ENCODE measurements around the gene SOCS7. TPM values are rescaled to one million over a fixed set of nuclear protein-coding genes. Genes with fewer than 3 reads are reported as not detected.

Gene SOCS7
- total and polyA plus RNA-seq, 2 donors (not counting 1 experiment from before 2014, with no cell fraction given), result 9.4 to 20.8 TPM

GRCh38 chr17:38328620-38329019 lies 23.0 kb upstream of the SOCS7 start:
- POLR2A ChIA-PET, result no interaction called here

DNA sequence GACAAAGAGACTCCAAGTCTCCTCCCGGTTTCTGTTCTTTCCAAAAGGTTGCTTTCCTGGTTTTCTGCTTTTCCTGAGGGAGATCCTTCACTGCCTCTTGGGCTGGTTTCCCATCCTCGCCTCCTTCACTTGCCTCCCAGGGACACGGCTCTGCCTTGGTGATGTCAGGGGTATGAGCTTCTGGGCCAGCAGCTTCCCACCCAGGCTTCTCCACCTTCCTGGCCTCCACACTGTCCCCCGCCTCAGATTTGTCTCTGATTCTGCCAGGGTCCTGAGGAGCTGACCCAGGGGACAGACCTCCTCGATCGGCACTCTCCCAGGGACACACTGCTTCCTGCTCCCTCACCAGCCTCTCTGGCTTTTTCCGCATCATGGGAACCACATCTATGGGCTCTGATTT lies 22.4 kb upstream of the SOCS7 start:
- peaks cover 18% of the 10 kb centered on the region for H3K4me1 Mint-ChIP-seq
- intact Hi-C loops (cut with micrococcal nuclease), result no loop called here
- WGBS (ENCODE audit: insufficient coverage), result 92% methylated on average over 5 of the region's 7 CpGs
- ATAC-seq (ENCODE audit: low read depth) (no peak), DNase-seq (no peak)
- TF ChIP-seq CTCF (IDR thresholded peaks at IDR 0.05) (no peak), EZH2 (IDR thresholded peaks at IDR 0.05; ENCODE audit: borderline replicate concordance, insufficient read depth, low read depth, low read length, poor library complexity, severe bottlenecking) (no peak)
- H3K27me3 ChIP-seq (replicated peaks in 1 of 4; ENCODE audit: control extremely low read depth in 1 of 4, control insufficient read depth in 3 of 4, insufficient read depth in 4 of 4, low read length in 3 of 4), result peaks cover 0 to 8% (median 3%) of the 10 kb centered on the region in 4 experiments
- no peaks in the 10 kb centered on the region for H3K9me3 Mint-ChIP-seq (ENCODE audit: insufficient read depth)
- H3K9ac ChIP-seq (ENCODE audit: low read length), result no peak overlapping the region
- no peak overlapping the region for H2AFZ ChIP-seq (ENCODE audit: insufficient read depth, low read depth, low read length, poor library complexity, severe bottlenecking)
- POLR2A ChIA-PET, result no interaction called here
- no peaks in the 10 kb centered on the region for H3K36me3 ChIP-seq (replicated peaks in 1 of 2; ENCODE audit: control extremely low read depth in 1 of 2, control insufficient read depth in 1 of 2, extremely low read depth in 1 of 2, insufficient read depth in 2 of 2, low read length in 1 of 2)
- peaks cover 5 to 10% of the 10 kb centered on the region in 2 donors for H3K4me1 ChIP-seq (ENCODE audit: control insufficient read depth in 2 of 2, insufficient read depth in 2 of 2, low read length in 2 of 2)
- peaks cover 22% of the 10 kb centered on the region for H3K27me3 Mint-ChIP-seq
- no peak overlapping the region for H3K27ac Mint-ChIP-seq
- H3K27ac ChIP-seq (ENCODE audit: low read length in 2 of 2), result no peak overlapping the region
- H4K20me1 ChIP-seq (ENCODE audit: control insufficient read depth, insufficient read depth, low read length, poor library complexity, severe bottlenecking), result no peaks in the 10 kb centered on the region
- no peak overlapping the region for H3K4me2 ChIP-seq (replicated peaks; ENCODE audit: low read depth, low read length, poor library complexity, severe bottlenecking)
- H3K79me2 ChIP-seq (ENCODE audit: control insufficient read depth, insufficient read depth, low read length), result no peaks in the 10 kb centered on the region
- H3K4me3 Mint-ChIP-seq, result no peak overlapping the region
- no peak overlapping the region for H3K4me3 ChIP-seq (ENCODE audit: control extremely low read depth in 1 of 5, extremely low read depth in 1 of 5, insufficient read depth in 1 of 5, low read depth in 2 of 5, low read length in 4 of 5)
- H3K9me3 ChIP-seq (ENCODE audit: control extremely low read depth in 1 of 3, control insufficient read depth in 2 of 3, insufficient read depth in 1 of 3, low read length in 2 of 3), result no peaks in the 10 kb centered on the region
- CTCF ChIA-PET, result interaction anchor here (1.2 kb wide), 1 partner anchor 20 kb away, joined by 3 read pairs; no protein-coding TSS in a partner anchor

More at GRCh38 chr17:38328620-38329019, 23.0 kb upstream of the SOCS7 start:
- Histone ChIP-seq H3K4me1 (ENCODE audit: control insufficient read depth in 2 of 2, insufficient read depth in 2 of 2, low read length in 2 of 2) (peaks cover 5 to 10% of the 10 kb centered on the region in 2 donors), H3K27me3 (replicated peaks in 1 of 4; ENCODE audit: control extremely low read depth in 1 of 4, control insufficient read depth in 3 of 4, insufficient read depth in 4 of 4, low read length in 3 of 4) (peaks cover 0 to 8% (median 3%) of the 10 kb centered on the region in 4 experiments), H3K4me3 (ENCODE audit: control extremely low read depth in 1 of 5, extremely low read depth in 1 of 5, insufficient read depth in 1 of 5, low read depth in 2 of 5, low read length in 4 of 5) (no peak overlapping the region), H3K9ac (ENCODE audit: low read length) (no peak overlapping the region), H3K79me2 (ENCODE audit: control insufficient read depth, insufficient read depth, low read length) (no peaks in the 10 kb centered on the region), H3K36me3 (replicated peaks in 1 of 2; ENCODE audit: control extremely low read depth in 1 of 2, control insufficient read depth in 1 of 2, extremely low read depth in 1 of 2, insufficient read depth in 2 of 2, low read length in 1 of 2) (no peaks in the 10 kb centered on the region), H3K27ac (ENCODE audit: low read length in 2 of 2) (no peak overlapping the region), H4K20me1 (ENCODE audit: control insufficient read depth, insufficient read depth, low read length, poor library complexity, severe bottlenecking) (no peaks in the 10 kb centered on the region), H3K4me2 (replicated peaks; ENCODE audit: low read depth, low read length, poor library complexity, severe bottlenecking) (no peak overlapping the region), H3K9me3 (ENCODE audit: control extremely low read depth in 1 of 3, control insufficient read depth in 2 of 3, insufficient read depth in 1 of 3, low read length in 2 of 3) (no peaks in the 10 kb centered on the region), H2AFZ (ENCODE audit: insufficient read depth, low read depth, low read length, poor library complexity, severe bottlenecking) (no peak overlapping the region)
- Mint-ChIP-seq H3K4me3 (no peak overlapping the region), H3K27ac (no peak overlapping the region), H3K4me1 (peaks cover 18% of the 10 kb centered on the region), H3K9me3 (ENCODE audit: insufficient read depth) (no peaks in the 10 kb centered on the region), H3K27me3 (peaks cover 20% of the 10 kb centered on the region)
- TF ChIP-seq EZH2 (IDR thresholded peaks at IDR 0.05; ENCODE audit: borderline replicate concordance, insufficient read depth, low read depth, low read length, poor library complexity, severe bottlenecking), result no peak
- TF ChIP-seq CTCF (IDR thresholded peaks at IDR 0.05), result no peak
- intact Hi-C loops (cut with micrococcal nuclease), result no loop called here
- DNase-seq (no peak), ATAC-seq (ENCODE audit: low read depth) (no peak)
- CTCF ChIA-PET, result interaction anchor here (1.2 kb wide), 2 partner anchors 12 to 20 kb away, joined by 3 to 4 read pairs; no protein-coding TSS in a partner anchor
- WGBS (ENCODE audit: insufficient coverage), result 74% methylated on average over 7 of the region's 7 CpGs
